ENCODE data around the gene AKAP6. TPM values are rescaled to one million over a fixed set of nuclear protein-coding genes. Genes with fewer than 3 reads are reported as not detected.
"Not testable (repeated sequence)": the region's sequence is repeated elsewhere in the genome, so short reads cannot be mapped to it uniquely, and the experiment has no call there.

The AKAP6 gene
- polyA plus RNA-seq, 3 donors from 2014 or later = not detected

DNA sequence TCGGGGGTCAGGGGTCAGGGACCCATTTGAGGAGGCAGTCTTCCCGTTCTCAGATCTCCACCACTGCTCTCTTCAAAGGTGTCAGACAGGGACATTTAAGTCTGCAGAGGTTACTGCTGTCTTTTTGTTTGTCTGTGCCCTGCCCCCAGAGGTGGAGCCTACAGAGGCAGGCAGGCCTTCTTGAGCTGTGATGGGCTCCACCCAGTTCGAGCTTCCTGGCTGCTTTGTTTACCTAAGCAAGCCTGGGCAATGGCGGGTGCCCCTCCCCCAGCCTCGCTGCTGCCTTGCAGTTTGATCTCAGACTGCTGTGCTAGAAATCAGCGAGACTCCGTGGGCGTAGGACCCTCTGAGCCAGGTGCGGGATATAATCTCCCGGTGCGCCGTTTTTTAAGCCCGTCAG, 254.3 kb downstream of the AKAP6 start:
- not testable (repeated sequence) for H3K27ac Mint-ChIP-seq; H3K27me3 Mint-ChIP-seq (ENCODE audit: low read depth in 3 of 3); H3K4me3 Mint-ChIP-seq

GRCh38 chr14:32584079-32584478, 255.0 kb downstream of the AKAP6 start:
- H3K4me1 Mint-ChIP-seq = no peaks in the 10 kb centered on the region
- no peaks in the 10 kb centered on the region for H3K27me3 Mint-ChIP-seq (ENCODE audit: low read depth in 3 of 3)
- H3K4me3 Mint-ChIP-seq = no peak overlapping the region
- peaks cover 0 to 3% (median 1%) of the 10 kb centered on the region in 6 donors for H3K9me3 Mint-ChIP-seq
- no peaks in the 10 kb centered on the region for H3K36me3 Mint-ChIP-seq
- no peak for DNase-seq
- no peak overlapping the region for H3K27ac Mint-ChIP-seq

More for the DNA sequence above, 254.3 kb downstream of the AKAP6 start:
- not testable (repeated sequence) for DNase-seq, H3K4me1 Mint-ChIP-seq, H3K36me3 Mint-ChIP-seq, H3K9me3 Mint-ChIP-seq

DNA sequence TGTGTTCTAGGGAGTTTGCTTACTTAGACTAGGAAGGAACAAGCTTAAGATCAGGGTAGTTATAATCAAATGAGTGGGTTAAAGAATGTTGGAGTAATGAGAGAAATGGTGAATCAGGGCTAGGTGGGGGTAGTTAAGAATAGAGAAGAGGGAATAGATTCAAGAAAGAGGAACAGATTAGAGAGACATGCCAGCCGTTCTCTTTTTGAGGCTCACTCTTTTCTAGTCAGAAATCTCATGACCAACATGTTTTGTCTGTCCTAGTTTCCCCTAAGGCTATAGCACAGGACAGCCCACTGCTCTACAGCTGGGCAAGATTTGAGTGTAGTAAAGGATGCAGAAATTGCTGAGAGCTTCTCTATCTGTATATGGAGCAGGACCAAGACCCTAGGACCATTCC, 258.4 kb downstream of the AKAP6 start:
- Mint-ChIP-seq H3K36me3 (no peaks in the 10 kb centered on the region), H3K4me1 (no peaks in the 10 kb centered on the region), H3K27me3 (ENCODE audit: low read depth in 3 of 3) (no peaks in the 10 kb centered on the region)

GRCh38 chr14:32588448-32589320, 259.6 kb downstream of the AKAP6 start:
- Mint-ChIP-seq H3K9me3 (peaks cover 0 to 4% (median 1%) of the 10 kb centered on the region in 6 donors), H3K27me3 (ENCODE audit: low read depth in 3 of 3) (no peaks in the 10 kb centered on the region), H3K4me1 (no peaks in the 10 kb centered on the region), H3K4me3 (no peak overlapping the region), H3K36me3 (no peaks in the 10 kb centered on the region), H3K27ac (no peak overlapping the region)
- DNase-seq = no peak

More for the DNA sequence above, 258.4 kb downstream of the AKAP6 start:
- no peak overlapping the region for H3K27ac Mint-ChIP-seq
- peaks cover 0 to 3% (median 1%) of the 10 kb centered on the region in 6 donors for H3K9me3 Mint-ChIP-seq
- no peak overlapping the region for H3K4me3 Mint-ChIP-seq
- DNase-seq = no peak

DNA sequence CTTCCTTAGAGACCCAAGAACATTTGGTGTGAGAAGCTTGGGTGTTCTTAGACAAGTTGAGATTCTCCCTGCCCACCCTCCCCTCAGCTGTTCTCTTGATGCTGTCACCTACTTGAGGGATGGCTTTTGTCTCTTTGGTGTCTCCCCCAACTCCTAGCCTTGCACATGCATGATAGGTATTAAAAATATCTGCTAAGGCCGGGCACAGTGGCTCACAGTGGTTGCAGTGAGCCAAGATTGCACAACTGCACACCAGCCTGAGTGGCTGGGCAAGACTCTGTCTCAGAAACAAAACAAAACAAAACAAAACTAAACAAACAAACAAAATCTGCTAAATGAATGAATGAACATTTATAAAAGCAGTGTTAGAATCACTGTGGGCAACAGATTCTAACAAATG, 261.1 kb downstream of the AKAP6 start:
- Mint-ChIP-seq H3K27ac (no peak overlapping the region), H3K4me3 (no peak overlapping the region)

GRCh38 chr14:32593290-32593942, 264.3 kb downstream of the AKAP6 start:
- Mint-ChIP-seq H3K27ac (no peak overlapping the region), H3K36me3 (no peaks in the 10 kb centered on the region), H3K4me3 (no peak overlapping the region), H3K27me3 (ENCODE audit: low read depth in 3 of 3) (no peaks in the 10 kb centered on the region), H3K4me1 (no peaks in the 10 kb centered on the region), H3K9me3 (peaks cover 0 to 7% (median under 1%) of the 10 kb centered on the region in 6 donors)
- no peak for DNase-seq

More for the DNA sequence above, 261.1 kb downstream of the AKAP6 start:
- no peaks in the 10 kb centered on the region for H3K27me3 Mint-ChIP-seq (ENCODE audit: low read depth in 3 of 3)
- no peaks in the 10 kb centered on the region for H3K4me1 Mint-ChIP-seq
- peaks cover 0 to 7% (median 2%) of the 10 kb centered on the region in 6 donors for H3K9me3 Mint-ChIP-seq
- H3K36me3 Mint-ChIP-seq = no peaks in the 10 kb centered on the region
- no peak for DNase-seq

- Mint-ChIP-seq H3K4me3 (no peak overlapping the region), H3K9me3 (peaks cover 0 to 7% (median 0%) of the 10 kb centered on the region in 6 donors), H3K36me3 (no peaks in the 10 kb centered on the region), H3K4me1 (no peaks in the 10 kb centered on the region), H3K27me3 (ENCODE audit: low read depth in 3 of 3) (no peaks in the 10 kb centered on the region), H3K27ac (no peak overlapping the region)
- DNase-seq = no peak
Observed at GRCh38 chr14:32594766-32595165, 265.7 kb downstream of the AKAP6 start.

DNA sequence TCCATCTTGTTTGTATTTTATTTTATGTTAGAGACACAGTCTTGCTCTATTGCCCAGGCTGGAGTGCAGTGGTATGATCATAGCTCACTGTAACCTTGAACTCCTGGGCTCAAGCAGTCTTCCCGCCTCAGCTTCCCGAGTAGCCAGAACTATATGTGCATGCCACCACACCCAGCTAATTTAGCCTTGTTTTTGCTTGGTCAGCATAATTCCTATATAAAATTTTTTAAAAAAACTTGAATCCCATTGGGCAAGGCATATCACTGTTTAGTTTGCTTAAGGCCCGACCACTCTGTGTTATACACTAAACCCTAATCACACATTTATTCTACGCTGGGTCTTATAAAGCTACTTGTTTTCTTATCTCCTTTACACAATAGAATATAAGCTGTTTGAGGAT, 266.4 kb downstream of the AKAP6 start:
- H3K4me1 Mint-ChIP-seq = no peaks in the 10 kb centered on the region
- H3K27ac Mint-ChIP-seq = no peak overlapping the region
- H3K36me3 Mint-ChIP-seq = no peaks in the 10 kb centered on the region
- no peak overlapping the region for H3K4me3 Mint-ChIP-seq
- no peak for DNase-seq
- H3K27me3 Mint-ChIP-seq (ENCODE audit: low read depth in 3 of 3) = no peaks in the 10 kb centered on the region
- peaks cover 0 to 7% (median 0%) of the 10 kb centered on the region in 6 donors for H3K9me3 Mint-ChIP-seq

DNA sequence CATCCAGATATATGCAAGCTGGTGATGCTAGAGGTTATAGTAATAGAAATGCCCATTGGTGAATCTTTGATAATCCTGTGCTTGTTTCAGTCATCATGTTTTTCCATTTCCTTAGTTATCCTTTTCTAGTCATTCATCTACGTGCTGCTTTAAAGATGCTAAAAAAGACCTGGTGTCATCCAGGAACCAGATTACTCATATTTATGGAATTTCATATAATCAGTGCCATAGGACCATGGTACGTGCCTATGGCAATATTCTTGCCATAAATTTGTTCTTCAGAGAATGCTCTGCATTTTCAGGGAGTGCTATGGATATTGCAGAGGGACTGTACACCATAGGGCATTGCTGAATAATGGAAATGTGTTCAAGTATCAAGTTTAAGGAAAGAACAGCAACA, 267.3 kb downstream of the AKAP6 start:
- peaks cover 0 to 9% (median 0%) of the 10 kb centered on the region in 6 donors for H3K9me3 Mint-ChIP-seq
- H3K27me3 Mint-ChIP-seq (ENCODE audit: low read depth in 3 of 3) = no peaks in the 10 kb centered on the region
- no peak for DNase-seq
- H3K4me1 Mint-ChIP-seq = no peaks in the 10 kb centered on the region
- no peak overlapping the region for H3K4me3 Mint-ChIP-seq
- H3K27ac Mint-ChIP-seq = no peak overlapping the region
- no peaks in the 10 kb centered on the region for H3K36me3 Mint-ChIP-seq

DNA sequence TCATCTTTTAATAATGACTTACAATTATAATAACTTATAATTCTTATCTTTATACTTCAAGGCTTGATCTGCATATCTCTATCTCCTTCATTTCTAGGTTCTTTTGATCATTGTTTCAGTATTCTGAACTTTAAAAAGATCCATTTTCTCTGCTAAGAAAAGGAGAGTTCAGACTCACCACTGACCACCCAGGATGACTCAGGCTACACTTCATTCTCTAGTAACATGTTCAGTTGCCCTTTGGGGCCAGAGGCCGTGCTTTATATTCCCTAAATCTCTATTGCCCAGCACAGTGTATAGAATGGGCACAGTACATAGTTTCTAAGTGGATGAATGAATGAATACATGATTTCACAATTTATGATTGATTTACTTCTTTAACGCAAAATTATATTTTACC, 268.7 kb downstream of the AKAP6 start:
- no peak for DNase-seq
- Mint-ChIP-seq H3K9me3 (peaks cover 0 to 17% (median 2%) of the 10 kb centered on the region in 6 donors), H3K27ac (no peak overlapping the region), H3K36me3 (no peaks in the 10 kb centered on the region), H3K4me3 (no peak overlapping the region), H3K27me3 (ENCODE audit: low read depth in 3 of 3) (peaks cover 0 to 2% (median 0%) of the 10 kb centered on the region in 3 donors), H3K4me1 (no peaks in the 10 kb centered on the region)

- no peak overlapping the region for H3K27ac Mint-ChIP-seq
- no peaks in the 10 kb centered on the region for H3K36me3 Mint-ChIP-seq
- no peaks in the 10 kb centered on the region for H3K4me1 Mint-ChIP-seq
- H3K27me3 Mint-ChIP-seq (ENCODE audit: low read depth in 3 of 3) = peaks cover 0 to 2% (median 2%) of the 10 kb centered on the region in 3 donors
- no peak overlapping the region for H3K4me3 Mint-ChIP-seq
- DNase-seq = no peak
- H3K9me3 Mint-ChIP-seq = peaks cover 0 to 10% (median 2%) of the 10 kb centered on the region in 6 donors
Observed at GRCh38 chr14:32601069-32601468, 272.0 kb downstream of the AKAP6 start.

DNA sequence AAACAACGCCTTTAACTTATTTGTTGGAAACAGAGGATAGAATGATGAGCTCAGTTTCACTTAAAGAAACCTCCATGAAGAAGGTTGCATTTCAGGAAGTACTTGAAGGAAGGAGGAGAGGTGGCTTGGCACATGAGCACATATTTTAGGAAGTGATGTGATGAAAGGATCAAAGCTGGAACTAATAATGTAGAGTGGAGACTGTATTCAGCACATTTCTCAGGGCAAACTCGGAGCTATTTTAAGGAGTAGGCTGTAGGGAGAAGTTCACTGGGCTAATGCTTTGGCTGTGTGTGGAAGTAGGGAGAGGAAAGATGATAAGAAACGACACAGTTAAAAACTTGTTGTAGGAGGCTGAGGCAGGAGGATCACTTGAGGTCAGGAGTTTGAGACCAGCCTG, 272.8 kb downstream of the AKAP6 start:
- Mint-ChIP-seq H3K4me1 (no peaks in the 10 kb centered on the region), H3K27ac (no peak overlapping the region), H3K36me3 (no peaks in the 10 kb centered on the region), H3K27me3 (ENCODE audit: low read depth in 3 of 3) (peaks cover 0 to 2% (median 2%) of the 10 kb centered on the region in 3 donors), H3K4me3 (no peak overlapping the region), H3K9me3 (peaks cover 0 to 10% (median 2%) of the 10 kb centered on the region in 6 donors)
- DNase-seq = no peak

DNA sequence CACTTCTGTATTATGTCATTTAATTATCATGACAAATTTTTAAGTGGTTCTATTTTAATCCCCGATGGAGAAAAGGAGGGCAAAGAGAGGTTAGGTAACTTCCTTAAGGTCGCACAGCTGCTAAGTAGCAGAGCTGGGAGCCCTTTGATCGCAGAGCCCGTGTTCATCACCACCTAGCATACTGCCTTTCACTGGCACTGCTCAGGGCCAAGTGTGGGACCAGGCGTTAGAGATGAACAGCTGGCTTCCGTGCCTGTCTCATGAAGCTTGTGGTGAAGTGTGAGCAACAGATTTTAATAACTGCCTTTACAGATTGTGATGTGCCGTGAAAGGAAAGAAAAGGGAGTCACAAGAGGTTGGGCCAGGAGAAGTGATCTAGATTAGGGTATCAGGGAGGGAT, 273.6 kb downstream of the AKAP6 start:
- H3K36me3 Mint-ChIP-seq = no peaks in the 10 kb centered on the region
- H3K27me3 Mint-ChIP-seq (ENCODE audit: low read depth in 3 of 3) = peaks cover 0 to 2% (median 2%) of the 10 kb centered on the region in 3 donors
- H3K4me3 Mint-ChIP-seq = no peak overlapping the region
- H3K4me1 Mint-ChIP-seq = no peaks in the 10 kb centered on the region
- no peak overlapping the region for H3K27ac Mint-ChIP-seq
- DNase-seq = no peak
- peaks cover 0 to 10% (median 2%) of the 10 kb centered on the region in 6 donors for H3K9me3 Mint-ChIP-seq

DNA sequence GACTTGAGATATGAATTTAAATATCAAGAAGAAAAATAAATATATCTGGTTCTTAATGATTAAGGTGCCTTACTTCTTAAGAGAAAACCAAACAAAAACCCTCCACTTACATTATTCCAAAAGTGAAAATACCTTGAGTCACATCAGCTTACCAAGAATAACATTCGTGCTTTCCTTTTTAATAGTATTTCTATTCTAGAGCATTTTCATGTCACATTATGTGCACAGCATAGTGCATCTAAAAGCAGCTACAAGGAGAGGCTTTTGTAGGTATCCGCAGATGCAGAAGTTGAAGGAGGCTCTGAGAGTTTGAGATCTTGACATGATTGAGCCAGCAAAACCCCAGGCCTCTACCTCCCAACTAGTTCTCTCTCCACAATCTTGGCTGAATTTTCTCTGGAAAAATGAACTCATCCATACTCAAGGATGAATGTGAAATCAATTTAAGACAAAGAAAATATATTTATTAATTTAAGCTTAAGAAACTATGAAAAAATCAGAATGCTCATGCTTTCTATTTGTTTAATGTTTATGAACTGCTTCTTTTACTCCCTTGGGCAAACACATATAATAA, 275.0 kb downstream of the AKAP6 start:
- Mint-ChIP-seq H3K36me3 (no peaks in the 10 kb centered on the region), H3K4me1 (no peaks in the 10 kb centered on the region), H3K27ac (no peak overlapping the region), H3K4me3 (no peak overlapping the region), H3K27me3 (ENCODE audit: low read depth in 3 of 3) (peaks cover 0 to 2% (median 2%) of the 10 kb centered on the region in 3 donors), H3K9me3 (peaks cover 0 to 10% (median under 1%) of the 10 kb centered on the region in 6 donors)
- DNase-seq = no peak

Measured in immature natural killer cell (primary cell).